ENCODE measurements around the gene DMXL2.
"Not testable (repeated sequence)": the region's sequence is repeated elsewhere in the genome, so short reads cannot be mapped to it uniquely, and the experiment has no call there.

DNA sequence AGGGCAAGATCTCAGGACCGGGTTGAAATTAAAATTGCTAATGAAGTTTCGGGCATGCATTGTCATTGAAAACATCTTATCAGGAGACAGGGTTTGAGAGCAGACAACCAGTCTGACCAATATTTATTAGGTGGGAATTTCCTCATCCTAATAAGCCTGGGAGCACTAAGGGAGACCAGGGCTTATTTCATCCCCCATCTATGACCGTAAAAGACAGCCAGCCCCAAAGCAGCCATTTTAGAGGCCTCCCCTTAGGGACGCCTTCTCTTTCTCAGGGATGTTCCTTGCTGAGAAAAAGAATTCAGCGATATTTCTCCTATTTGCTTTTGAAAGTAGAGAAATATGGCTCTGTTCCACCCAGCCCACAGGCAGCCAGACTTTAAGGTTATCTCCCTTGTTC lies 9.9 kb downstream of the DMXL2 start:
- TF ChIP-seq, protein P1, sequence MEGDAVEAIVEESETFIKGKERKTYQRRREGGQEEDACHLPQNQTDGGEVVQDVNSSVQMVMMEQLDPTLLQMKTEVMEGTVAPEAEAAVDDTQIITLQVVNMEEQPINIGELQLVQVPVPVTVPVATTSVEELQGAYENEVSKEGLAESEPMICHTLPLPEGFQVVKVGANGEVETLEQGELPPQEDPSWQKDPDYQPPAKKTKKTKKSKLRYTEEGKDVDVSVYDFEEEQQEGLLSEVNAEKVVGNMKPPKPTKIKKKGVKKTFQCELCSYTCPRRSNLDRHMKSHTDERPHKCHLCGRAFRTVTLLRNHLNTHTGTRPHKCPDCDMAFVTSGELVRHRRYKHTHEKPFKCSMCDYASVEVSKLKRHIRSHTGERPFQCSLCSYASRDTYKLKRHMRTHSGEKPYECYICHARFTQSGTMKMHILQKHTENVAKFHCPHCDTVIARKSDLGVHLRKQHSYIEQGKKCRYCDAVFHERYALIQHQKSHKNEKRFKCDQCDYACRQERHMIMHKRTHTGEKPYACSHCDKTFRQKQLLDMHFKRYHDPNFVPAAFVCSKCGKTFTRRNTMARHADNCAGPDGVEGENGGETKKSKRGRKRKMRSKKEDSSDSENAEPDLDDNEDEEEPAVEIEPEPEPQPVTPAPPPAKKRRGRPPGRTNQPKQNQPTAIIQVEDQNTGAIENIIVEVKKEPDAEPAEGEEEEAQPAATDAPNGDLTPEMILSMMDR (conservative IDR thresholded peaks at IDR 0.05): not testable (repeated sequence)
- not testable (repeated sequence) for TF ChIP-seq EZH2 (IDR thresholded peaks at IDR 0.05; ENCODE audit: low read depth)
